NCI-H2029 treated with DMSO at 0.1 percent for 48 hours (cell line): ENCODE data around the gene TTC28.
"Not testable (repeated sequence)": the region's sequence is repeated elsewhere in the genome, so short reads cannot be mapped to it uniquely, and the experiment has no call there.

Experiments used
- DNase-seq: peaks from one replicate; lab custom pipeline; 2025; lab: John Stamatoyannopoulos, UW

Gene TTC28

GRCh38 chr22:28406246-28406645 is 273.4 kb downstream of the TTC28 start:
- no peak for DNase-seq

GRCh38 chr22:28405588-28405987 is 274.1 kb downstream of the TTC28 start:
- DNase-seq, result no peak

GRCh38 chr22:28402539-28402938 is 277.1 kb downstream of the TTC28 start:
- no peak for DNase-seq

- DNase-seq, result no peak
Measured at GRCh38 chr22:28402060-28402459, 277.6 kb downstream of the TTC28 start.

GRCh38 chr22:28398981-28399380 is 280.7 kb downstream of the TTC28 start:
- DNase-seq, result no peak

GRCh38 chr22:28398355-28398754 is 281.3 kb downstream of the TTC28 start:
- no peak for DNase-seq

- DNase-seq, result no peak
Measured at GRCh38 chr22:28397306-28397705, 282.3 kb downstream of the TTC28 start.

- no peak for DNase-seq
Measured at GRCh38 chr22:28395920-28396753, 283.5 kb downstream of the TTC28 start.

- no peak for DNase-seq
Measured at GRCh38 chr22:28395520-28395919, 284.1 kb downstream of the TTC28 start.

GRCh38 chr22:28394513-28395110 is 285.0 kb downstream of the TTC28 start:
- no peak for DNase-seq

GRCh38 chr22:28381429-28382167 is 298.0 kb downstream of the TTC28 start:
- DNase-seq, result no peak

- no peak for DNase-seq
Measured at GRCh38 chr22:28379951-28380350, 299.7 kb downstream of the TTC28 start.

GRCh38 chr22:28379075-28379779 is 300.4 kb downstream of the TTC28 start:
- no peak for DNase-seq

GRCh38 chr22:28375761-28376534 is 303.7 kb downstream of the TTC28 start:
- DNase-seq, result no peak

GRCh38 chr22:28373831-28374230 is 305.8 kb downstream of the TTC28 start:
- DNase-seq, result no peak

- no peak for DNase-seq
Measured at GRCh38 chr22:28369854-28370253, 309.8 kb downstream of the TTC28 start.

- DNase-seq, result no peak
Measured at GRCh38 chr22:28366856-28367255, 312.8 kb downstream of the TTC28 start.

GRCh38 chr22:28365371-28365770 is 314.3 kb downstream of the TTC28 start:
- no peak for DNase-seq

GRCh38 chr22:28364105-28364504 is 315.5 kb downstream of the TTC28 start:
- DNase-seq, result not testable (repeated sequence)

GRCh38 chr22:28360939-28361338 is 318.7 kb downstream of the TTC28 start:
- no peak for DNase-seq

- DNase-seq, result no peak
Measured at GRCh38 chr22:28358312-28358711, 321.3 kb downstream of the TTC28 start.
